HUES64 (cell line): ENCODE measurements around the gene POLR2C.
"Not testable (repeated sequence)": the region's sequence is repeated elsewhere in the genome, so short reads cannot be mapped to it uniquely, and the experiment has no call there.

ENCODE experiments used
- H3K27ac ChIP-seq: 2 replicates; pipeline ENCODE4 v1.7.0; 2013; ENCODE audit warnings: low read depth, low read length, inconsistent platforms
- H3K27me3 ChIP-seq: 2 replicates; pipeline ENCODE4 v1.6.1; 2013; ENCODE audit warnings: mild to moderate bottlenecking, low read length; ENCODE audit not compliant: insufficient read depth
- H3K36me3 ChIP-seq: 2 replicates; pipeline ENCODE4 v1.6.1; 2013; ENCODE audit warnings: mild to moderate bottlenecking, low read length; ENCODE audit not compliant: insufficient read depth
- H3K4me1 ChIP-seq: 2 replicates; pipeline ENCODE4 v1.6.1; 2013; ENCODE audit warnings: mild to moderate bottlenecking, low read length, moderate library complexity; ENCODE audit not compliant: insufficient read depth
- H3K4me3 ChIP-seq: 2 replicates; pipeline ENCODE4 v1.5.1; 2013; ENCODE audit warnings: mild to moderate bottlenecking, low read length, moderate library complexity
- H3K9ac ChIP-seq: 2 replicates; pipeline ENCODE4 v1.6.1; 2013; ENCODE audit warnings: mild to moderate bottlenecking, low read depth, low read length
- H3K9me3 ChIP-seq: 2 replicates; pipeline ENCODE4 v1.6.1; 2013; ENCODE audit warnings: low read depth, low read length; ENCODE audit not compliant: insufficient read depth
- WGBS: fragments of 150-250, 120-280 bp; methylation state at CpG from one replicate; pipeline ENCODE4 v1.1.7; 2013; ENCODE audit warnings: missing lambda C conversion rate; 5-methylcytosine and 5-hydroxymethylcytosine counted together

The POLR2C gene

GRCh38 chr16:57430955-57431354 is 31.5 kb upstream of the POLR2C start:
- WGBS = 93% methylated on average over 5 of the region's 5 CpGs
- Histone ChIP-seq H3K4me1 (no peaks in the 10 kb centered on the region), H3K27me3 (no peaks in the 10 kb centered on the region), H3K27ac (no peak overlapping the region), H3K9ac (no peak overlapping the region), H3K36me3 (peaks cover 91% of the 10 kb centered on the region), H3K4me3 (no peak overlapping the region), H3K9me3 (no peaks in the 10 kb centered on the region)

DNA sequence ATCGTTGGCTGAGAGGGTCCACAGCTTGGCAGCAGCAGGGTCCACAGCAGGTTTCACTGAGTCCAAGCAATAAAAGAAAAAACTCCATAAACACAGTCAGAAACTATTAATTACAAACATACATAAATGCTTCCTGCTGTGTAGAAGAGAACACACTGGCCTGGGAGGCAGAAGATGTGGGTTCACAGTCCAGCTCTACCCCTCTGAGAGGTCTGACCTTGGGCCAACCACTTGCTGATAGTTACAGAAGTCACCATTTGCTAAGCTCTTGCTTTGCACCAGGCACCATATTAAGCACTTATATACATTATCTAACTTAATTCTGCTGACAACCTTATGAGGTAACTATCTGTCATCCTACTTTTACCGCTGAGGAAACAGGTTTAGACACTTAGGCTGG is 30.0 kb upstream of the POLR2C start:
- no peaks in the 10 kb centered on the region for H3K27me3 ChIP-seq
- 94% methylated on average over 2 of the region's 2 CpGs for WGBS

DNA sequence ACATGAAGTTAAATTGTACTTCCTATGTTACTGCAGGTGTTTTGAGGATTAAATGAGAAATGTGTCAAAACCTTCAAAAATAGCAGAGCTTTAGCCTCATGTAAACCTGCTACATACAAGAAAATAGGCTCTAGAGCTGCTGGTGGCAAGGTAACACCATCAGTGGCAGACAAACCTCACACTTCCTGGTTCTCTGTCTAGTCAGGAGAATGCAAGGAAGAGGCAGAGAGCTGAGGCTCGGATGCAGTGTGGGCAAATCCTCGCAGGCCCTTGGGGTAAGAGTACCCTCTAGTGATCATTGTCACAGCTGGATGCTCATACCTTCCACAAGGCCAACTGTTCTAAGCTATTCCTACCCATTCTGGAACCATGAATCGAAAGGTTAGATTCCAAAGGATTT is 29.5 kb upstream of the POLR2C start:
- no peaks in the 10 kb centered on the region for H3K4me1 ChIP-seq
- no peak overlapping the region for H3K9ac ChIP-seq
- H3K27me3 ChIP-seq = no peaks in the 10 kb centered on the region
- WGBS = 95% methylated on average over 3 of the region's 3 CpGs
- no peak overlapping the region for H3K4me3 ChIP-seq
- no peak overlapping the region for H3K27ac ChIP-seq
- no peaks in the 10 kb centered on the region for H3K9me3 ChIP-seq
- H3K36me3 ChIP-seq = peaks cover 95% of the 10 kb centered on the region

More for the DNA sequence above, 30.0 kb upstream of the POLR2C start:
- Histone ChIP-seq H3K27ac (no peak overlapping the region), H3K9me3 (no peaks in the 10 kb centered on the region), H3K4me3 (no peak overlapping the region), H3K9ac (no peak overlapping the region), H3K4me1 (no peaks in the 10 kb centered on the region), H3K36me3 (peaks cover 94% of the 10 kb centered on the region)

DNA sequence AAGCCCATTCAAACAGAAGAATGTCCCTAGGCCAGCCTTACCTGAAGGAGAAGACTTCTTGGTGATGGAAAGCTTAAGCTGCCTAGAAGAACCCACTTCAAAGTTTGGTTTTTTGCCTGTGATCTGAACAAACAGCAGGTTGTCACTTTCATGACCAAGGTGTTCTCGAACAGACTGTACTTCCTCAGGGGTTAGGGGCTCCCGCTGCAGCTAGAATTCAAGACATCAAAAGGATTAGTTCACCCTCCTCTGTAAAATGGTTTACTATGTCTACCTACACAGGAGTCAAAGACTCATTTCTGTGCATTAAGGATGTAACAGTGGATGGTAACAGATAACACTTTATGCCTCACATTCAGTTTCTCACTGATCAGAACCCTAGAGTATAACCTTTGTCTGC is 28.5 kb upstream of the POLR2C start:
- Histone ChIP-seq H3K36me3 (peaks cover 95% of the 10 kb centered on the region), H3K4me1 (no peaks in the 10 kb centered on the region), H3K4me3 (no peak overlapping the region), H3K9ac (no peak overlapping the region), H3K27ac (no peak overlapping the region), H3K9me3 (no peaks in the 10 kb centered on the region), H3K27me3 (no peaks in the 10 kb centered on the region)
- WGBS = 93% methylated on average over 2 of the region's 2 CpGs

- Histone ChIP-seq H3K27me3 (no peaks in the 10 kb centered on the region), H3K9ac (no peak overlapping the region), H3K4me1 (no peaks in the 10 kb centered on the region), H3K27ac (no peak overlapping the region), H3K4me3 (no peak overlapping the region), H3K9me3 (0 out of 2 replicates have a peak, but pooled peaks cover 5% of the 10 kb centered on the region), H3K36me3 (peaks cover 96% of the 10 kb centered on the region)
- WGBS = 100% methylated on average over 1 of the region's 1 CpG
Observed at GRCh38 chr16:57435838-57436237, 26.6 kb upstream of the POLR2C start.

DNA sequence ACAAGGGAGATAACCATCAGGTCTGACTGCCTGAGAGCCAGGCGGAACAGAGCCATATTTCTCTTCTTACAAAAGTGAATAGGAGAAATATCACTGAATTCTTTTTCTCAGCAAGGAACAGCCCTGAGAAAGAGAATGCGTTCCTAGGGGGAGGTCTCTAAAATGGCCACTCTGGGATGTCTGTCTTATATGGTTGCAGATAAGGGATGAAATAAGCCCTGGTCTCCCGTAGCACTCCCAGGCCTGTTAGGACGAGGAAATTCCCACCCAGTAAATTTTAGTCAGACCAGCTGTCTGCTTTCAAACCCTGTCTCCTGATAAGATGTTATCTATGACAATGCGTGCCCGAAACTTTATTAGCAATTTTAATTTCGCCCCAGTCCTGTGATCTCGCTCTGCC is 22.5 kb upstream of the POLR2C start:
- not testable (repeated sequence) for H3K9ac ChIP-seq, H3K27ac ChIP-seq, H3K4me1 ChIP-seq, H3K4me3 ChIP-seq, H3K27me3 ChIP-seq
- peaks cover 65% of the 10 kb centered on the region for H3K36me3 ChIP-seq
- peaks cover 13% of the 10 kb centered on the region; the same call in 1 of the 2 replicates for H3K9me3 ChIP-seq
- WGBS = 96% methylated on average over 7 of the region's 8 CpGs

- H3K4me1 ChIP-seq, H3K9ac ChIP-seq, H3K27me3 ChIP-seq, H3K4me3 ChIP-seq, H3K27ac ChIP-seq: not testable (repeated sequence)
- Histone ChIP-seq H3K36me3 (peaks cover 59% of the 10 kb centered on the region), H3K9me3 (peaks cover 13% of the 10 kb centered on the region; the same call in 1 of the 2 replicates)
- WGBS = 98% methylated on average over 8 of the region's 8 CpGs
Observed at GRCh38 chr16:57440551-57440950, 21.9 kb upstream of the POLR2C start.

- Histone ChIP-seq H3K9me3 (peaks cover 13% of the 10 kb centered on the region; the same call in 1 of the 2 replicates), H3K4me3 (no peak overlapping the region), H3K4me1 (no peaks in the 10 kb centered on the region; the same call in 1 of the 2 replicates), H3K27ac (no peak overlapping the region), H3K36me3 (peaks cover 20% of the 10 kb centered on the region), H3K9ac (no peak overlapping the region), H3K27me3 (no peaks in the 10 kb centered on the region)
- WGBS = 93% methylated on average over 3 of the region's 3 CpGs
Observed at GRCh38 chr16:57444711-57445110, 17.8 kb upstream of the POLR2C start.

GRCh38 chr16:57445510-57445909 is 17.0 kb upstream of the POLR2C start:
- Histone ChIP-seq H3K9ac (no peak overlapping the region), H3K9me3 (peaks cover 11% of the 10 kb centered on the region; the same call in 1 of the 2 replicates), H3K36me3 (peaks cover 14% of the 10 kb centered on the region), H3K27ac (no peak overlapping the region), H3K4me1 (no peaks in the 10 kb centered on the region; the same call in 1 of the 2 replicates), H3K27me3 (no peaks in the 10 kb centered on the region), H3K4me3 (no peak overlapping the region)
- WGBS = 97% methylated on average over 2 of the region's 2 CpGs

GRCh38 chr16:57446531-57447185 is 15.8 kb upstream of the POLR2C start:
- 6% methylated on average over 28 of the region's 28 CpGs for WGBS
- peak overlapping the region; percentile 91 for H3K9ac ChIP-seq
- H3K4me1 ChIP-seq = no peaks in the 10 kb centered on the region; the same call in 1 of the 2 replicates
- H3K27me3 ChIP-seq = no peaks in the 10 kb centered on the region
- H3K4me3 ChIP-seq = peak overlapping the region; percentile 88
- 0 out of 2 replicates have a peak, but pooled peaks cover 3% of the 10 kb centered on the region for H3K9me3 ChIP-seq
- peak overlapping the region; percentile 67 for H3K27ac ChIP-seq
- H3K36me3 ChIP-seq = peaks cover 13% of the 10 kb centered on the region

GRCh38 chr16:57447186-57447962 is 15.1 kb upstream of the POLR2C start, which contains the start of the genes CIAPIN1 and COQ9:
CIAPIN1 (minus strand) TSS chr16:57447385; CDS start chr16:57440928, 6,457 bp downstream.
COQ9 (plus strand) TSS chr16:57447479; CDS start chr16:57447506, 27 bp downstream.
- Histone ChIP-seq H3K9me3 (no peaks in the 10 kb centered on the region), H3K4me1 (no peaks in the 10 kb centered on the region; the same call in 1 of the 2 replicates), H3K36me3 (peaks cover 16% of the 10 kb centered on the region), H3K4me3 (peak within 1 kb of the TSS; percentile 88), H3K27me3 (no peaks in the 10 kb centered on the region), H3K9ac (peak within 1 kb of the TSS; percentile 91), H3K27ac (peak within 1 kb of the TSS; percentile 72)
- WGBS = under 1% methylated on average over 68 of the region's 68 CpGs
